ENCODE measurements around the gene ANO2.

- TF ChIP-seq POLR2A (IDR thresholded peaks at IDR 0.05; ENCODE audit: low read depth) (no peak), CTCF (IDR thresholded peaks at IDR 0.05) (no peak), EP300 (IDR thresholded peaks at IDR 0.05) (no peak), POLR2AphosphoS5 (IDR thresholded peaks at IDR 0.05) (no peak)
Measured at GRCh38 chr12:5913387-5913786, 31.7 kb downstream of the ANO2 start.
